ENCODE data around the gene PPP2R5C.
A peak's percentile ranks its signal among the peaks of the same experiment; 100 is the strongest.
"Not testable (repeated sequence)": the region's sequence is repeated elsewhere in the genome, so short reads cannot be mapped to it uniquely, and the experiment has no call there.

Gene PPP2R5C

DNA sequence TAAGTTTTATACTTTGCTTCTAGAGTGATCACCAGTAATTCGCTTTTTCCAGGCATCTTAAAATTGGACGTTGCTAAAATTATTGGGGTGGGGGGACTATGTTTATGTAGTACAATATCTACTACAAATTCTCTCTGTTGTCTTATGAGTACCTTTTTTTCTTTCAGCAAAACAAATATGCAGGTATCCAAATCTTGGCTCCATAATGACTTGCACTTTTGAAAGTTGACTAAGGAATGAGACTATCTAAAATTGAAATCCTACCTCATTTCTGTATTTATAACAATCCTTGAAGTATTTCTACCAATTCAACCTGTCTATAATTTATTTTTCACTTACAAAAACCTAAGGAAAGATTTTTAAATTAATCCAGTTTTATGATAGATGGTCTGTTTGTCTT is 205.2 kb downstream of the PPP2R5C start:
- DNase-seq (ENCODE audit: low read depth), result no peak

DNA sequence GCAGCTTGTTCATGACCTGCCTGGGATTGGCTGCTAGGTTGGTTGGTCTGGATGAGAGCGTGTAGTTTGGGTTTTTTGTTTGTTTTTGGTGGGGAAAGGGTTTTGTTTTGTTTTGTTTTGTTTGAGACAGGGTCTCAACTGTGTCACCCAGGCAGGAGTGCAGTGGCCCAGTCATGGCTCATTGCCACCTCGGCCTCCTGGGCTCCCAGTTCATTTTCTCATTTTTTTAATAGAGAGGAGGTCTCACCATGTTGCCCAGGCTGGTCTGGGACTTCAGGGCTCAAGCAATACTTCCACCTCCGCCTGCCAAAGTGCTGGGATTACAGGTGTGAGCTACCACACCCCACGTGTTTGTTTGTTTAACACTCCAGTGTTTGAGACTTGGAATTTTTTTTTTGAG is 206.7 kb downstream of the PPP2R5C start:
- DNase-seq (ENCODE audit: low read depth), result no peak

DNA sequence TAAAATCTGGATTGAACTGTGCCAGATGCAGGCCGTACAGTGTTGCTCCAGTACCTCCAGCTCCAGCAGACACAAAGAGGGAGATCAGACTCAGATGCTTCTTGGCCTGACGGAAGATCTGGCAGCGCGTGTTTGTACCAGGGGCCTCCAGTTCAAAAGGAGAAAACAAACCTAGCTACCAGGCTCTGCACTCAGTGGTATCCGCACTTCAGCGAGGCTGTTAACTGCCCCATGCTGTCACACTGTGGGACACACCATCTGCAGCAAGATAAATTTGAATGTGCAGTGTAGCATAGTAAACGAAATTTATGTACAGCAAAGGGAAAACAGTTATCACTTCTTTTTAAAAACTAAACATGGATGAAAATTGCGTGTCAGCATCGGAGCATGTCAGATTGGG is 208.0 kb downstream of the PPP2R5C start:
- no peak for DNase-seq (ENCODE audit: low read depth)

DNA sequence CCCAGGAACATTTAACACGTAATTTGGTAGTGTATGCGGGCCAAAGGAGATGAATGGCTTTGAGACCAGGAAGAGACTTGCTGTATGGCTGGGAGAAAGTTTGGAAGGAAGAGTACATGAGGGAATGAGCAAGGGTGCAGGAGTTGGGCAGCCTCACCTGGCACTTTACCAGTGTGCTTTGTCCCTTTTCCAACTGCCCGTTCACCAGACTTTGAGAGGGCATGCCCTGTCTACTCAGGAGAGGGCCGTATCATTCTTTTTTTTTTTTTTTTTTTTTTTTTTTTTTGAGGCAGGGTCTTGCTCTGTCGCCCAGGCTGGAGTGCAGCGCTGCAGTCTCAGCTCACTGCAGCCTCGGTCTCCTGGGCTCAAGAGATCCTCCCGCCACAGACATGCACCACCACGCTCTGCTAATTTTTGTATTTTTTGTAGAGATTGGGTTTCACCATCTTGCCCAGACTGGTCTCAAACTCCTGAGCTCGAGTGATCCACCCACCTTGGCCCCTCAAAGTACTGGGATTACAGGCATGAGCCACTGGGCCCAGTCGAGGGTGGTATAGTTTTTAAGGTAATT is 209.4 kb downstream of the PPP2R5C start:
- no peak for DNase-seq (ENCODE audit: low read depth)

DNA sequence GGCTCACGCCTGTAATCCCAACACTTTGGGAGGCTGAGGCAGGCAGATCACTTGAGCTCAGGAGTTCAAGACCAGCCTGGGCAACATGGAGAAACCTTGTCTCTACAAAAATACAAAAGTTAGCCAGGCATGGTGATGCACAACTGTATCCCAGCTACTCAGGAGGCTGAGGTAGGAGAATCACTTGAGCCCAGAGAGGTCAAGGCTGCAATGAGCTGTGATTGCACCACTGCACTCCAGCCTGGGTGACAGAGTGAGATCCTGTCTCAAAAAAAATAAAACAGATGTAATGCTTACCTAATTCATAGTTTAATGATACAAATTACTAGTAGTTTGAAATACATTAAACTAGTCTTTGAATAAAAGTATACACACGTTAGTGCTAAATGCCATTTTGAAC is 209.9 kb downstream of the PPP2R5C start:
- not testable (repeated sequence) for DNase-seq (ENCODE audit: low read depth)

DNA sequence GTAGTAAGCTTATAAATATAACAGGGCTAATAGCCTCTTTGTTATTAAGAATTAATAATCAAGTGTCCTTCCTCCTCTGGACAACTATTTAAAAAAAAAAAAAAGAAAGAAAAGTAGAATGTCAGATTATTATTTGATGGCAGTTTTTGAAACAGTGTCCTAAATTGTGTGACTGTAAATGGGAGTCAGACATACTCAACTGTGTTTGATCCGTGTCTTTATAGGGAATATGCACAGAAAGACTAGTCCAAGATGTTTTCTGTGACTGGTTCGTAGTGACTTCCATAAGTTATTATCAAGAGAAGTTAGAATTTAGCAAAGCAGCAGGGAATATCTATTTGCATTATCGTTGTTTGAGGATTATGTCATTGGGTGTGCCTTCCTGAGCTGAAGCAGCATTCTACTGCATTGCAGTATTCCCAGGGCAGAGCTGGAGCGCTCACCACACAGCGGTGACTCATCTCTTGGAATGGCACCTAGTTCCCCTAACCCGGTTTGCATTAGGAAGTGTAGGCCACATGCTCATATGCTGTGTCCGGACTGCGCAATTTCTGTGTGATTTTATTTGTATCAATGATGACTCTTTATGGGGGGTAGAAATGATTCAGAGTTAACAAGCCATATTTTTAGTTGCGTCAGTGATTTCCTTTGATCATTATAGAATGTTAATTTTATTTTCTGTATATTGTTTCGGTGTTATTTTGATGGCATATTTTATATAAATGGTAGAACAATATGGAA is 210.8 kb downstream of the PPP2R5C start:
- DNase-seq (ENCODE audit: low read depth), result peak; percentile 100

DNA sequence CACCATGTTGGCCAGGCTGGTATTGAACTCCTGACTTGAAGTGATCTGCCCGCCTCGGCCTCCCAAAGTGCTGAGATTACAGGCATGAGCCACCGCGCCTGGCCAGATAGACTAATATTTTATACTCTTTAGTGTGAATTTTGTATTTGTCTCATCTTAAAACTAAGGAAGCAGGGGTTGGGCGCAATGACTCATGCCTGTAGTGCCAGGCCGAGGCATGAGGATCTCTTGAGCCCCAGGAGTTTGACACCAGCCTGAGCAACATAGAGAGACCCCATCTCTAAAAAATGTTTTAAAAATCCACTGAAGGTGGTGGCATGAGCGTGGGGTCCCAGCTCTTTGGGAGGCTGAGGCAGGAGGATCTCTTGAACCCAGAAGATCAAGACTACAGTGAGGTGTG is 211.8 kb downstream of the PPP2R5C start:
- no peak for DNase-seq (ENCODE audit: low read depth)

DNA sequence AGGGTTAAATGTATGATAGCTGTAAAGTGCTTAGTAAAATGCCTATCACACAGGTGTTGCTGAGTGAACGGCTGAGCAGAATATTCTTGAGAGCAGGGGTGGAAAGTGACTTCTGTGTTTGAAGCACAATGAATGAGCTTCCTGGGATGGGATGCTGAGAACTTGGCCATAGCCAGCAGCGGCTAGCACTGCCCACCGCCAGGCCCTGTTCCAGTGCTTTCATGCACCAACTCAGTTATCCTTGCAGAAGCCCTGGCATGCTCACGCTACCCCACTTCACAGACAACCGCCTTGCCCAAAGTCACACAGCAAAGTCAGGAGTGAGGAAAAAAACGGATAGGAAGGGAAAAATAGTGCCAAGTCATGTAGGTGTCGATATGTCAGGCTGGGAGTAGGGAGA is 213.7 kb downstream of the PPP2R5C start:
- DNase-seq (ENCODE audit: low read depth), result no peak
